DND-41 (cell line): ENCODE results near the gene HEXIM1.

ENCODE experiments used
- CTCF ChIP-seq: IDR thresholded peaks from 2 replicates; pipeline ENCODE4 v1.5.1; 2012; ENCODE audit warnings: borderline replicate concordance, low read length, moderate library complexity, mild to moderate bottlenecking; ENCODE audit not compliant: poor library complexity, severe bottlenecking; ENCODE audit errors: extremely low read depth
- EZH2 ChIP-seq: IDR thresholded peaks from 3 replicates; pipeline ENCODE4 v1.6.1; 2012; ENCODE audit warnings: borderline replicate concordance, low read depth, mild to moderate bottlenecking, moderate library complexity, low read length, inconsistent platforms; ENCODE audit not compliant: severe bottlenecking

GRCh38 chr17:45146592-45146889 is 1.7 kb upstream of the HEXIM1 start:
- no peak for TF ChIP-seq CTCF
- no peak for TF ChIP-seq EZH2
